ENCODE results near the gene CDIPT. TPM values are rescaled to one million over a fixed set of nuclear protein-coding genes. Genes with fewer than 3 reads are reported as not detected.

CDIPT gene
- polyA plus RNA-seq, 1 experiment: 89.9 TPM

DNA sequence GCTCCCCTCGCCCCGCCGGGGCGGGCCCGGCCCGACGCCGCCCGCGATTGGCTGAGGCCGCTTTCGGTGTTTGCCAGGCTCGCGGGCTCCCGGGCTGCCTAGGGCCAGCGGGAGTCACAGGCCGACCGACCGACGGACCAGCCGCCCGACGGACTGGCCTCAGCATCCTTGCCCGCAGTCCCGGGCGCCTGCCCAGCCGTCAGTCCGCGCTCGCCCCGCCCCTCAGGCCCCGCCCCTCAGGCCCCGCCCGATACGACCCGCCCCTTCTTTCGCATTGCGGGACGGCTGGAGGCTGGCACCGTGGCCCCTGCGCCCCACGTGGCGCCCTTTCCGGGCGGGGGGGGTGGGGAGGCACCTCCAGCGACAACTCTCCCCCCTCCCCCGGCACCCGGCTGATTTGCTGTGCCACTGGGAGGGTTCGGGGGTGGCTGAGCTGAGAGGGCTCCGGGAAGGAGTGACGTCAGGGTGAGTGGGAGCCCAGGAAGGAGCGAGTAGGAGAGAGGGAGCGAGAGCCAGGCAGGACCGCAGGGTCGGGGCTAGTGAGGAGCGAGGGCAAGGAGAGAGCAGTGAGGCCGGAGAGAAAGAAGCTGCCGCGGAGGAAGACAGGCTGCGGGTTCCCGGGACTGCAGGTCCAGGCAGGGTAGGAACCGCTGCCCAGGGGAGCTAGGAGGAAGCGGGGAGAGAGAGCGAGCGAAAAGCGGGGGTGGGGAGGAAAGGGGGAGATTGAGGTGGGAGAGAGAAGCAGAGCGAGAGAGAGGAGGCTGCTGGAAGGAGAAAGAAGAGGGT, 37.3 kb upstream of the CDIPT start, which contains the start of gene ASPHD1:
ASPHD1 (plus strand) TSS at position 387 of the 786 bp plus-strand sequence. CDS start 484 bp downstream, outside the sequence.
- H3K4me3 ChIP-seq (ENCODE audit: low read depth, low read length): peak within 1 kb of the TSS; percentile 77
- POLR2A ChIA-PET: interaction anchor here (0.5 to 1.6 kb wide), 13 partner anchors 26 to 934 kb away, joined by 3 to 5 read pairs (median 4); partner anchors contain the start of genes CDIPT, KCTD13, MVP and PAGR1

DNA sequence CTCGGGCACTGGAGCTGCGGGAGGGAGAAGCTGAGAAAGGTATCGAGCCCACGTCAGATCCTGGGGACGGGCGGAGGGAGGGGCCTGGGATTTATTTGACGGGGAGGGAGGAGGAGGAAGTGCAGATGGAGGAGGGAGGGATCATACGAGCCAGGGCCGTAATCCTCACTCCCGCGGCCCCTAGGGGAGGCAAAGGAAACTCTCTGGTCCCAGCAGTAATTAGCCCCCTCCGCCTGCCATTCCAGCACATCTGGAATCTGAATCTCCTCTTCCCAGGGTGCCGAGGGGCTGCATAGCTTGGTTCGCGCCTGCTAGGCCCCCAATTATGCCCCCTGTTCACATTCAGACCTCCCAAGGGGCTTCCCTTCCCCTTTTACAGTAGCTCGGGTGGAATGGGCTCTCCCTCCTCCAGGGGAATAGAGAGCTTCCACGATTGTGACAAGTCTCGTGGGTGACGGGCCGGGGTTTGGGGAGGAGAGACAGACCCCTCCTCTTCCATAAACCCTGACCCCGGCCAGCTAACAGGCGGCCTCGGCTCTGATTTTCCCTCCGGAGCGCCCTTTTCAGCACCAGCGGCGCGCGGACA, 36.6 kb upstream of the CDIPT start, which contains the start of gene SEZ6L2:
SEZ6L2 (minus strand) TSS at position 35 of the 586 bp plus-strand sequence. CDS start 531 bp downstream, outside the sequence.
- peaks cover 9% of the 10 kb centered on the region for H3K27me3 ChIP-seq (ENCODE audit: control insufficient read depth, insufficient read depth, low read length)
- peak; percentile 65 for DNase-seq (ENCODE audit: low read depth, low spot score)
- ChIA-PET POLR2A (interaction anchor here (0.5 to 1.6 kb wide), 9 partner anchors 15 to 933 kb away, joined by 3 to 5 read pairs (median 4); partner anchors contain the start of genes CDIPT, MVP, PAGR1 and TAOK2), CTCF (interaction anchor here (0.6 to 1.6 kb wide), 7 partner anchors 31 to 175 kb away, joined by 3 to 9 read pairs (median 3); partner anchors contain the start of gene KIF22)
- peak within 1 kb of the TSS; percentile 77 for H3K4me3 ChIP-seq (ENCODE audit: low read depth, low read length)
- peak within 1 kb of the TSS; percentile 73 for H3K27ac ChIP-seq (ENCODE audit: low read depth, low read length)
- H3K9me3 ChIP-seq (ENCODE audit: control insufficient read depth, insufficient read depth, low read length): no peaks in the 10 kb centered on the region
- TF ChIP-seq, protein P1, sequence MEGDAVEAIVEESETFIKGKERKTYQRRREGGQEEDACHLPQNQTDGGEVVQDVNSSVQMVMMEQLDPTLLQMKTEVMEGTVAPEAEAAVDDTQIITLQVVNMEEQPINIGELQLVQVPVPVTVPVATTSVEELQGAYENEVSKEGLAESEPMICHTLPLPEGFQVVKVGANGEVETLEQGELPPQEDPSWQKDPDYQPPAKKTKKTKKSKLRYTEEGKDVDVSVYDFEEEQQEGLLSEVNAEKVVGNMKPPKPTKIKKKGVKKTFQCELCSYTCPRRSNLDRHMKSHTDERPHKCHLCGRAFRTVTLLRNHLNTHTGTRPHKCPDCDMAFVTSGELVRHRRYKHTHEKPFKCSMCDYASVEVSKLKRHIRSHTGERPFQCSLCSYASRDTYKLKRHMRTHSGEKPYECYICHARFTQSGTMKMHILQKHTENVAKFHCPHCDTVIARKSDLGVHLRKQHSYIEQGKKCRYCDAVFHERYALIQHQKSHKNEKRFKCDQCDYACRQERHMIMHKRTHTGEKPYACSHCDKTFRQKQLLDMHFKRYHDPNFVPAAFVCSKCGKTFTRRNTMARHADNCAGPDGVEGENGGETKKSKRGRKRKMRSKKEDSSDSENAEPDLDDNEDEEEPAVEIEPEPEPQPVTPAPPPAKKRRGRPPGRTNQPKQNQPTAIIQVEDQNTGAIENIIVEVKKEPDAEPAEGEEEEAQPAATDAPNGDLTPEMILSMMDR (IDR thresholded peaks at IDR 0.05; ENCODE audit: low read depth, low read length): peak; percentile 47

More for the DNA sequence above, 37.3 kb upstream of the CDIPT start, which contains the start of gene ASPHD1:
- no peaks in the 10 kb centered on the region for H3K9me3 ChIP-seq (ENCODE audit: control insufficient read depth, insufficient read depth, low read length)
- peak within 1 kb of the TSS; percentile 73 for H3K27ac ChIP-seq (ENCODE audit: low read depth, low read length)
- CTCF ChIA-PET: interaction anchor here (0.6 to 1.6 kb wide), 6 partner anchors 52 to 132 kb away, joined by 3 to 9 read pairs (median 4); partner anchors contain the start of gene KIF22
- peak; percentile 42 for DNase-seq (ENCODE audit: low read depth, low spot score)
- peaks cover 9% of the 10 kb centered on the region for H3K27me3 ChIP-seq (ENCODE audit: control insufficient read depth, insufficient read depth, low read length)
- TF ChIP-seq, protein P1 (IDR thresholded peaks at IDR 0.05; ENCODE audit: low read depth, low read length): no peak

DNA sequence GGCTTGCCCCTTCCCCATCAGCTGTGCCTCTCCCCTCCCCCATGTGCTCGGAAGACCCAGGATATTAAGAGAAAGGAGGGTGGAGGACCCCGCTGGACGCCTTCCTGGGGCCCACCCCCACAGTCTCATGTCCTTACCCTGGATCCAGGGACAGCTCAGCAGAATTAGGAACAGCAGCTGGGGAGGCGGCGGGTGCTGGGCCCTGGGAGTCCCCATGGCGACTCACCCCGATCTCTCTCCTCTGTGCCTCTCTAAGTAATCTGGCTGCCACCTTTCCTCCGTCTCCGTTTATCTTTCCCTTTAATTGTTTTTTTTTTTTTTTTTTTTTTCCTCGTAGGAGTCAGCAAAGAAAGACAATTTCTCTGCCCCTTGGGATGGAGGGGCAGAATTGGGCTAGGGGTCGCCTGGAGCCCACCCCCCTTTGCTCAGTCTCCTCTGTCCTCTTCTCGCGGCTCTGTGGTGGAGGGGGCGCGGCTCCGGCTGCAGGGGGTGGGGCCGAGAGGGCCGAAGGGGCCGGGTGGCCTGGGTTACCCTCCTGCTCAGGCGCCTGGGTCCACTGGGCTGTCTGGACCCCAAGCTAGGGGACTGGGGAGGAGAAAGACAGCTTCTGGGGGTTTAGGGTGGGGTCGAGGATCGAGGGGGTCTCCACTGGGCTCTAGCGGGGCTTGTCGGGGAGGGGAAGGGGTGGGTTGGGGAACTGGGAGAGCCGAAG, 35.9 kb upstream of the CDIPT start:
- DNase-seq (ENCODE audit: low read depth, low spot score): no peak
- peak overlapping the region; percentile 61 for H3K27ac ChIP-seq (ENCODE audit: low read depth, low read length)
- TF ChIP-seq, protein P1 (IDR thresholded peaks at IDR 0.05; ENCODE audit: low read depth, low read length): no peak
- CTCF ChIA-PET: interaction anchor here (0.6 to 1.6 kb wide), 6 partner anchors 30 to 174 kb away, joined by 3 to 9 read pairs (median 4); no protein-coding TSS in a partner anchor
- H3K9me3 ChIP-seq (ENCODE audit: control insufficient read depth, insufficient read depth, low read length): no peaks in the 10 kb centered on the region
- POLR2A ChIA-PET: interaction anchor here (0.6 to 1.3 kb wide), 5 partner anchors 15 to 79 kb away, joined by 3 to 5 read pairs (median 4); partner anchors contain the start of genes MVP and TAOK2
- peak overlapping the region; percentile 60 for H3K4me3 ChIP-seq (ENCODE audit: low read depth, low read length)
- H3K27me3 ChIP-seq (ENCODE audit: control insufficient read depth, insufficient read depth, low read length): peaks cover 9% of the 10 kb centered on the region

DNA sequence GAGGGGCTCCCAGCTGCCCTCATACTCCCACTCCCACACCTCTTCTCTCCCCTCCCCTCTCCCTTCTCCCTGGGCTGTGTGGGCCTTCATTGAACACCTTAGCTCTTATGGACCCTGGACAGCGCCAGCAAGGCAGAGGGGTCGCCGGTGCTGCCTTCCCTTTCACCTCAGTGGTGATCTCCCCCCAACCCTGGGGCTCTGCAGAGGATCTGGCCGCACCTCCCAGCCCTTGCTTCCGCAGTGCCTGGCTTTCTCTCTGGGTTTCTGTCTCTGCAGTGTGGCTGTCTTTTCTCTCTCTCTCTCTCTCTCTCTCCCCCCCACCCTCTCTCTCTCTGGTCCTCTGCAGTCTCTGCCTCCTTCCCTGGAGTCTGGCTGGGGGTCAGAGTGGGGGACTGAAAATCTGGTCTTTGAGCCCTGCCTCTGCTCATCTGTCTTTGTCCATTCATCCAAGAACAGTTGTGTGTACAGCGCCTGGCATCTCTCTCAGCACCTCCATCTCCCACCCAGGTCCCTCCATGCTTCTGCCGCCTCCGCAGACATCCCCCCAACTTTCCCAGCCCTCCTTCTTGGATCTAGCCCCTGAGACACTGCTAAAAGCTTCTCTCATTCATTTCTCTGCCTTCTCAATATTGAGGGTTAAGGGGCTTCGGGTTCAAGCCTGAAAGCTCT, 35.2 kb upstream of the CDIPT start:
- H3K27ac ChIP-seq (ENCODE audit: low read depth, low read length): no peak overlapping the region
- TF ChIP-seq, protein P1 (IDR thresholded peaks at IDR 0.05; ENCODE audit: low read depth, low read length): no peak
- H3K27me3 ChIP-seq (ENCODE audit: control insufficient read depth, insufficient read depth, low read length): peaks cover 9% of the 10 kb centered on the region
- no peaks in the 10 kb centered on the region for H3K9me3 ChIP-seq (ENCODE audit: control insufficient read depth, insufficient read depth, low read length)
- ChIA-PET CTCF (interaction anchor here (1.0 kb wide), 1 partner anchor 91 kb away, joined by 3 read pairs; no protein-coding TSS in a partner anchor), POLR2A (no interaction called here)
- DNase-seq (ENCODE audit: low read depth, low spot score): no peak
- H3K4me3 ChIP-seq (ENCODE audit: low read depth, low read length): peak overlapping the region; percentile 60

All from AG04450 (cell line).